SK-N-SH (cell line): ENCODE measurements around the gene MCAM. TPM values are rescaled to one million over a fixed set of nuclear protein-coding genes. Genes with fewer than 3 reads are reported as not detected.

Experiments
- CTCF ChIA-PET: fragments of 300-600, 350-600 bp; formaldehyde crosslinking; extraction: SDS; loops from one replicate; lab custom pipeline; 2021; lab: Yijun Ruan, JAX
- POLR2A ChIA-PET: fragments of 350-600 bp; sonication (Branson Sonifier 250); formaldehyde crosslinking; extraction: SDS; loops from one replicate; lab custom pipeline; 2020; ENCODE audit warnings: antibody characterized with exemption, inconsistent platforms; lab: Yijun Ruan, JAX
- DNase-seq: peaks from one replicate; pipeline ENCODE4 v3.0.0; 2012
- H2AFZ ChIP-seq: fragments of 200-600 bp; sonication (generic); 2 replicates; pipeline ENCODE4 v1.8.1; 2016; ENCODE audit warnings: antibody characterized with exemption, mild to moderate bottlenecking, low read depth
- H3F3A ChIP-seq: fragments of 200-600 bp; sonication (generic); replicated peaks from 2 replicates; pipeline ENCODE3; 2016; ENCODE audit warnings: antibody characterized with exemption, mild to moderate bottlenecking; ENCODE audit not compliant: insufficient read depth
- H3K27ac ChIP-seq, 2 experiments: fragments of 200-500 bp in 1 of 2; fragments of 200-600 bp in 1 of 2; sonication (Bioruptor generic) in 1 of 2; sonication (generic), shearing (Covaris generic) in 1 of 2; 2 replicates each; pipeline versions ENCODE4 v1.5.1 to v1.6.1; 2014 to 2016; ENCODE audit warnings: low read depth in 2 of 2, inconsistent platforms in 1 of 2, low read length in 1 of 2, mild to moderate bottlenecking in 1 of 2, mixed read lengths in 1 of 2
- H3K27me3 ChIP-seq: fragments of 200-600 bp; sonication (generic), shearing (Covaris generic); 2 replicates; pipeline ENCODE4 v1.6.1; 2016; ENCODE audit warnings: mixed run types; ENCODE audit not compliant: insufficient read depth
- H3K36me3 ChIP-seq, 2 experiments: fragments of 200-500 bp in 1 of 2; fragments of 200-600 bp in 1 of 2; sonication (Bioruptor generic) in 1 of 2; sonication (generic) in 1 of 2; replicated peaks in 1 of 2; 2 replicates each; pipeline versions ENCODE3 to v1.5.1; 2014 to 2016; ENCODE audit warnings: low read length in 1 of 2, mild to moderate bottlenecking in 1 of 2; ENCODE audit not compliant: insufficient read depth in 2 of 2, control insufficient read depth in 1 of 2
- H3K4me1 ChIP-seq, 2 experiments: fragments of 200-500 bp in 1 of 2; fragments of 200-600 bp in 1 of 2; sonication (Bioruptor generic) in 1 of 2; sonication (generic), shearing (Covaris generic) in 1 of 2; 2 replicates each; pipeline versions ENCODE4 v1.5.1 to v1.6.1; 2014 to 2016; ENCODE audit warnings: low read depth in 1 of 2, low read length in 1 of 2, mixed run types in 1 of 2; ENCODE audit not compliant: insufficient read depth in 2 of 2, control insufficient read depth in 1 of 2
- H3K4me2 ChIP-seq: fragments of 200-600 bp; sonication (generic), shearing (Covaris generic); 2 replicates; pipeline ENCODE4 v1.6.1; 2017; ENCODE audit warnings: mixed run types
- H3K4me3 ChIP-seq, 2 experiments: fragments of 200-500 bp in 1 of 2; fragments of 200-600 bp in 1 of 2; sonication (Bioruptor generic) in 1 of 2; sonication (generic), shearing (Covaris generic) in 1 of 2; 2 replicates each; pipeline versions ENCODE4 v1.5.1 to v1.8.1; 2014 to 2016; ENCODE audit warnings: low read depth in 2 of 2, inconsistent platforms in 1 of 2, low read length in 1 of 2, mild to moderate bottlenecking in 1 of 2, mixed read lengths in 1 of 2, moderate library complexity in 1 of 2
- H3K79me2 ChIP-seq: fragments of 200-600 bp; sonication (generic); 2 replicates; pipeline ENCODE4 v1.8.1; 2017; ENCODE audit warnings: mild to moderate bottlenecking; ENCODE audit not compliant: insufficient read depth
- H3K9ac ChIP-seq: fragments of 200-600 bp; sonication (generic); 2 replicates; pipeline ENCODE4 v1.6.1; 2017; ENCODE audit warnings: mixed run types
- H3K9me2 ChIP-seq: fragments of 200-600 bp; sonication (generic); 2 replicates; pipeline ENCODE4 v1.6.1; 2017; ENCODE audit warnings: mixed run types
- H3K9me3 ChIP-seq: fragments of 200-600 bp; sonication (generic); 2 replicates; pipeline ENCODE4 v1.6.1; 2017; ENCODE audit warnings: mixed run types, mild to moderate bottlenecking, moderate library complexity
- H4K20me1 ChIP-seq: fragments of 200-600 bp; sonication (generic); 2 replicates; pipeline ENCODE4 v1.6.1; 2017; ENCODE audit warnings: mild to moderate bottlenecking, mixed run types; ENCODE audit not compliant: insufficient read depth
- CHD2 ChIP-seq: fragments of 150-350 bp; IDR thresholded peaks from 2 replicates; pipeline ENCODE4 v1.6.1; 2018; ENCODE audit warnings: low read length; ENCODE audit not compliant: partially characterized antibody
- EP300 ChIP-seq, 2 experiments: IDR thresholded peaks; 2 replicates each; pipeline versions ENCODE4 v1.4.0 to v1.6.1; 2012; ENCODE audit warnings: borderline replicate concordance in 1 of 2, low read depth in 1 of 2, low read length in 1 of 2
- EZH2phosphoT487 ChIP-seq: fragments of 200-600 bp; sonication (generic); IDR thresholded peaks from 2 replicates; pipeline ENCODE4 v1.6.1; 2017; ENCODE audit warnings: low read depth, mixed run types, mild to moderate bottlenecking, antibody characterized with exemption, moderate library complexity, borderline replicate concordance
- FOXM1 ChIP-seq: IDR thresholded peaks from 2 replicates; pipeline ENCODE4 v1.4.0; 2012; ENCODE audit warnings: low read depth, mild to moderate bottlenecking
- JUND ChIP-seq: IDR thresholded peaks from 2 replicates; pipeline ENCODE4 v1.4.0; 2012
- MEF2A ChIP-seq: IDR thresholded peaks from 2 replicates; pipeline ENCODE4 v1.4.0; 2012; ENCODE audit warnings: low read depth, borderline replicate concordance
- POLR2AphosphoS5 ChIP-seq: IDR thresholded peaks from 2 replicates; pipeline ENCODE4 v1.6.1; 2012; ENCODE audit warnings: low read depth, low read length
- RAD21 ChIP-seq: IDR thresholded peaks from 2 replicates; pipeline ENCODE4 v1.6.1; 2012; ENCODE audit warnings: mild to moderate bottlenecking, low read length
- RCOR1 ChIP-seq: fragments of 150-350 bp; IDR thresholded peaks from 2 replicates; pipeline ENCODE4 v1.6.1; 2017; ENCODE audit warnings: antibody characterized with exemption, low read length
- SIN3A ChIP-seq: IDR thresholded peaks from 2 replicates; pipeline ENCODE4 v1.6.1; 2012; ENCODE audit warnings: low read depth, mild to moderate bottlenecking, low read length, moderate library complexity, borderline replicate concordance
- SMC3 ChIP-seq: IDR thresholded peaks from 2 replicates; pipeline ENCODE4 v1.6.1; 2012; ENCODE audit warnings: low read depth, low read length, improper control_type of control experiment
- TEAD4 ChIP-seq: IDR thresholded peaks from 2 replicates; pipeline ENCODE4 v1.4.0; 2012; ENCODE audit warnings: mild to moderate bottlenecking, borderline replicate concordance; ENCODE audit not compliant: insufficient read depth
- YY1 ChIP-seq: IDR thresholded peaks from 2 replicates; pipeline ENCODE4 v1.4.0; 2012; ENCODE audit warnings: low read depth, mild to moderate bottlenecking
- WGBS: methylation state at CpG from one replicate; pipeline ENCODE4 v1.1.6; 2017; ENCODE audit warnings: low lambda C conversion rate; 5-methylcytosine and 5-hydroxymethylcytosine counted together
- polyA plus RNA-seq, 3 experiments: library from polyadenylated mRNA; depleted of rRNA; stranded (reverse); fragments of >200 nt; gene quantifications; 2 replicates each; pipeline ENCODE4 v1.2.3, GENCODE V29; 2012
- TF ChIP-seq, protein P1 (sequence below): IDR thresholded peaks from 2 replicates; pipeline ENCODE4 v1.4.0; 2012; ENCODE audit warnings: low read depth, borderline replicate concordance
- TF ChIP-seq, protein P2 (sequence below): fragments of 150-350 bp; IDR thresholded peaks from 2 replicates; pipeline ENCODE4 v1.6.1; 2017; ENCODE audit warnings: antibody characterized with exemption, low read length, low read depth, borderline replicate concordance
- TF ChIP-seq, protein P3 (sequence below): IDR thresholded peaks from 2 replicates; pipeline ENCODE4 v1.4.0; 2012; ENCODE audit warnings: low read depth
- TF ChIP-seq, protein P4 (sequence below): fragments of 200-600 bp; sonication (generic); IDR thresholded peaks from 2 replicates; pipeline ENCODE4 v1.6.1; 2017; ENCODE audit warnings: antibody characterized with exemption, mild to moderate bottlenecking, moderate library complexity
- TF ChIP-seq, protein P5 (sequence below): IDR thresholded peaks from 2 replicates; pipeline ENCODE4; 2012
- TF ChIP-seq, protein P6 (sequence below): fragments of 150-350 bp; IDR thresholded peaks from 2 replicates; pipeline ENCODE4 v1.6.1; 2016; ENCODE audit warnings: mild to moderate bottlenecking, low read depth, low read length

MCAM gene
- polyA plus RNA-seq, 1 of the 3 experiments (the other 2 are of a cell fraction), result 22.8 TPM

DNA sequence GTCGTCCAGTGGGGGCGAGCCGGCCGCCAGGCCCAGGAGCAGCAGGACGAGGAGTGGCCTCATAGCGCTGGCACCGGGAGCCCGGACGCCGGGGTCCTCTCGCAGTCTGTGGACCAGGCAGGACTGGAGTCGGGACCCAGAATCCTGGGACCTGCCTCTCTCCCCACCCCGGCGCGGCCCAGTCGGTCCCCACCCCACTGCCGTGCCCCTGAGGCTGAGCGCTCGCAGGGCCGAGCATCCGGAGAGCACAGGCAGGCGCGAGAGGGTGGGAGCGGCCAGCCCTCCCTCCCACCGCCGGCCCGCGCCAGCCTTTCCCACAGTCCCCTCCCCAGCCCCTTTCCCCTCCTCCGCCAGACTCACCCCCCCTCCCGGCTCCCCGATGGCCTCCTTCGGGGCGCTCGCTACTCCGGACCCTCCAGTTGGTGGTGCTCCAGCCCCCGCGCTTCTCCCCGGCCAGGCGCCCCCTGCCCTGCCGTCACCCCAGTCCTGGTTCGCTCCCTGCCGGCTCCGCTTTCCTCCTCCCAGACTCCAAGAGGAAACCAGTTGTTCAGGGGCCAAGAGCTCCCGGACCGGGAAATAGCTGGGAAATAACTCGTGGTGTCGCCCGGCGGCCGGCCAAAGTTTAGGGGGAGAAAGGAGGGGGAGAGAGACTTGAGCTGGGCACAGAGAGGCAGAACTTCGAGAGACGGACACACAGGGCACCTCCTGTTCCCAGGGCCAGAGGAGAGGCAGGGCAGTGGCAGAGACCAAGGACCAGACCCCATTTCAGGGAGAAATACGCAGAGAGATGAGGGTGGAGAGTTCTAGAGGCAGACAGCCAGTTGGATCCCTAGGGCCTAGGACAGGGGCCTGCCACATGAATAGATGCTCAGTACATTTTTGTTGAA, 23.6 kb upstream of the MCAM start, which contains the start of gene C1QTNF5 (continued):
- TF ChIP-seq, protein P1, sequence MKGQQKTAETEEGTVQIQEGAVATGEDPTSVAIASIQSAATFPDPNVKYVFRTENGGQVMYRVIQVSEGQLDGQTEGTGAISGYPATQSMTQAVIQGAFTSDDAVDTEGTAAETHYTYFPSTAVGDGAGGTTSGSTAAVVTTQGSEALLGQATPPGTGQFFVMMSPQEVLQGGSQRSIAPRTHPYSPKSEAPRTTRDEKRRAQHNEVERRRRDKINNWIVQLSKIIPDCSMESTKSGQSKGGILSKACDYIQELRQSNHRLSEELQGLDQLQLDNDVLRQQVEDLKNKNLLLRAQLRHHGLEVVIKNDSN, result no peak
- TF ChIP-seq FOXM1, result no peak
- TF ChIP-seq, protein P2, sequence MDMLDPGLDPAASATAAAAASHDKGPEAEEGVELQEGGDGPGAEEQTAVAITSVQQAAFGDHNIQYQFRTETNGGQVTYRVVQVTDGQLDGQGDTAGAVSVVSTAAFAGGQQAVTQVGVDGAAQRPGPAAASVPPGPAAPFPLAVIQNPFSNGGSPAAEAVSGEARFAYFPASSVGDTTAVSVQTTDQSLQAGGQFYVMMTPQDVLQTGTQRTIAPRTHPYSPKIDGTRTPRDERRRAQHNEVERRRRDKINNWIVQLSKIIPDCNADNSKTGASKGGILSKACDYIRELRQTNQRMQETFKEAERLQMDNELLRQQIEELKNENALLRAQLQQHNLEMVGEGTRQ, result no peak
- no peak for TF ChIP-seq JUND
- TF ChIP-seq, protein P3, sequence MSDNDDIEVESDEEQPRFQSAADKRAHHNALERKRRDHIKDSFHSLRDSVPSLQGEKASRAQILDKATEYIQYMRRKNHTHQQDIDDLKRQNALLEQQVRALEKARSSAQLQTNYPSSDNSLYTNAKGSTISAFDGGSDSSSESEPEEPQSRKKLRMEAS, result no peak
- TF ChIP-seq, protein P4, sequence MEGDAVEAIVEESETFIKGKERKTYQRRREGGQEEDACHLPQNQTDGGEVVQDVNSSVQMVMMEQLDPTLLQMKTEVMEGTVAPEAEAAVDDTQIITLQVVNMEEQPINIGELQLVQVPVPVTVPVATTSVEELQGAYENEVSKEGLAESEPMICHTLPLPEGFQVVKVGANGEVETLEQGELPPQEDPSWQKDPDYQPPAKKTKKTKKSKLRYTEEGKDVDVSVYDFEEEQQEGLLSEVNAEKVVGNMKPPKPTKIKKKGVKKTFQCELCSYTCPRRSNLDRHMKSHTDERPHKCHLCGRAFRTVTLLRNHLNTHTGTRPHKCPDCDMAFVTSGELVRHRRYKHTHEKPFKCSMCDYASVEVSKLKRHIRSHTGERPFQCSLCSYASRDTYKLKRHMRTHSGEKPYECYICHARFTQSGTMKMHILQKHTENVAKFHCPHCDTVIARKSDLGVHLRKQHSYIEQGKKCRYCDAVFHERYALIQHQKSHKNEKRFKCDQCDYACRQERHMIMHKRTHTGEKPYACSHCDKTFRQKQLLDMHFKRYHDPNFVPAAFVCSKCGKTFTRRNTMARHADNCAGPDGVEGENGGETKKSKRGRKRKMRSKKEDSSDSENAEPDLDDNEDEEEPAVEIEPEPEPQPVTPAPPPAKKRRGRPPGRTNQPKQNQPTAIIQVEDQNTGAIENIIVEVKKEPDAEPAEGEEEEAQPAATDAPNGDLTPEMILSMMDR, result no peak
- no peak for TF ChIP-seq EZH2phosphoT487
- no peak for TF ChIP-seq RCOR1
- TF ChIP-seq YY1, result no peak
- TF ChIP-seq POLR2AphosphoS5, result no peak
- TF ChIP-seq EP300 (IDR thresholded peaks at IDR 0.05; ENCODE audit: borderline replicate concordance in 1 of 2, low read depth in 1 of 2, low read length in 1 of 2), result no peak
- TF ChIP-seq TEAD4, result no peak
- TF ChIP-seq, all 33 proteins: peak for 0

DNA sequence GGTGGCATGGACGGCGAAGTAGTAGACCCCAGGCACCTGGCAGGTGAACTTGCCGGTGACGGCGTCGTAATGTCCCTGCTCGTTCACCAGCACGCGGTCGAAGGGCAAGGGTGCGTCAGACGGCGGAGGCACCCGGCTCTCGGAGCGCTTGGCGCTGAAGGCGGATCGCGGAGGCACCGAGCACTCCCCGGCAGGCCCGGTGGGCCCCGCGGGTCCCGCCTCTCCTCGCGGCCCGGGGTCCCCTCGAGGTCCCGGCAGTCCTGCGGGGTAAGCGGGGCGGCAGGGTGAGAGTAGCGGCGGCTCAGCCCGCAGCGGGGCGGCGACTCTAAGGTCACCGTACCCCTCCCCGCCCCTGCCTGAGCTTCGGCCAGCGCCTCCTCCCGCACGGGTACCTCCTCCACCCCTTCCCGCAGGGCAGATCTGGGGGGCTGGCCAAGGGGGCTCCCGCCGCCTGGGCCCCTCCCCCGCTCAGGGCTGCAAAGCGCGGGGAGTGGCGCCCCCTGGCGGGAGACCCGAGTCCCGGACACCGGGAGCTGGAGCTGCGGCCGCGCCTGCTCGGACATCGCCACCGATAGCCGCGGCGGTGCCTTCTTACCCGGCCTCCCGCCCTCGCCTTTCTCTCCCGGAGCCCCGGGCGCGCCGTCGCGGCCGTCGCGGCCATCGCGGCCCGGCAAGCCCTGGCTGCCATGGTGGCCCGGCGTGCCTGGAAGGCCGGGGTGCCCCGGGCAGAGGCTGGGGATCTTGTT, 22.8 kb upstream of the MCAM start:
- 80% methylated on average over 14 of the region's 86 CpGs for WGBS
- ChIA-PET POLR2A (interaction anchor here (1.8 to 2.5 kb wide), 2 partner anchors 34 to 135 kb away, joined by 5 to 7 read pairs; no protein-coding TSS in a partner anchor), CTCF (interaction anchor here (0.5 to 8.6 kb wide), 47 partner anchors 8 to 1195 kb away, joined by 3 to 191 read pairs (median 4); partner anchors contain the start of genes CBL, HMBS, MCAM and MFRP)
- Histone ChIP-seq H3K27me3 (no peaks in the 10 kb centered on the region), H3K4me1 (peaks cover 16 to 41% of the 10 kb centered on the region in 2 experiments; a peak in 3 of 4 replicates), H3K9me3 (no peaks in the 10 kb centered on the region), H3K79me2 (peaks cover 28% of the 10 kb centered on the region), H3K9ac (no peak overlapping the region), H2AFZ (0 out of 2 replicates have a peak overlapping the region, but pooled peaks have one; percentile 63), H3K36me3 (peaks cover 0 to 12% of the 10 kb centered on the region in 2 experiments), H3K9me2 (no peaks in the 10 kb centered on the region), H3K4me2 (peak overlapping the region; percentile 63; the same call in 1 of the 2 replicates), H3K4me3 (peak overlapping the region; percentile 37 to 49; a peak in 3 of 4 replicates), H3F3A (peaks cover 6% of the 10 kb centered on the region), H3K27ac (no peak overlapping the region; a peak in 1 of 4 replicates), H4K20me1 (no peaks in the 10 kb centered on the region)
- peak; percentile 95 for DNase-seq
- TF ChIP-seq MEF2A (no peak), RAD21 (peak; percentile 44; the same call in 1 of the 2 replicates), CHD2 (peak; percentile 68), POLR2AphosphoS5 (no peak), SMC3 (no peak; the same call in none of the 2 replicates), SIN3A (no peak)
- TF ChIP-seq, protein P5, sequence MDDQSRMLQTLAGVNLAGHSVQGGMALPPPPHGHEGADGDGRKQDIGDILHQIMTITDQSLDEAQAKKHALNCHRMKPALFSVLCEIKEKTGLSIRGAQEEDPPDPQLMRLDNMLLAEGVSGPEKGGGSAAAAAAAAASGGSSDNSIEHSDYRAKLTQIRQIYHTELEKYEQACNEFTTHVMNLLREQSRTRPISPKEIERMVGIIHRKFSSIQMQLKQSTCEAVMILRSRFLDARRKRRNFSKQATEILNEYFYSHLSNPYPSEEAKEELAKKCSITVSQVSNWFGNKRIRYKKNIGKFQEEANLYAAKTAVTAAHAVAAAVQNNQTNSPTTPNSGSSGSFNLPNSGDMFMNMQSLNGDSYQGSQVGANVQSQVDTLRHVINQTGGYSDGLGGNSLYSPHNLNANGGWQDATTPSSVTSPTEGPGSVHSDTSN, result no peak
- TF ChIP-seq, protein P6, sequence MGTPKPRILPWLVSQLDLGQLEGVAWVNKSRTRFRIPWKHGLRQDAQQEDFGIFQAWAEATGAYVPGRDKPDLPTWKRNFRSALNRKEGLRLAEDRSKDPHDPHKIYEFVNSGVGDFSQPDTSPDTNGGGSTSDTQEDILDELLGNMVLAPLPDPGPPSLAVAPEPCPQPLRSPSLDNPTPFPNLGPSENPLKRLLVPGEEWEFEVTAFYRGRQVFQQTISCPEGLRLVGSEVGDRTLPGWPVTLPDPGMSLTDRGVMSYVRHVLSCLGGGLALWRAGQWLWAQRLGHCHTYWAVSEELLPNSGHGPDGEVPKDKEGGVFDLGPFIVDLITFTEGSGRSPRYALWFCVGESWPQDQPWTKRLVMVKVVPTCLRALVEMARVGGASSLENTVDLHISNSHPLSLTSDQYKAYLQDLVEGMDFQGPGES, result no peak
- TF ChIP-seq, protein P4, result peak; percentile 75
